KMS-11 (cell line): ENCODE data around the gene ADCY3.

Source experiments
- H2AFZ ChIP-seq: fragments of 200-600 bp; sonication (generic); 2 replicates; pipeline ENCODE4 v1.6.1; 2016; ENCODE audit warnings: antibody characterized with exemption, mixed run types, low read depth
- H3K27ac ChIP-seq: fragments of 200-600 bp; sonication (generic); 2 replicates; pipeline ENCODE4 v1.6.1; 2016; ENCODE audit warnings: mild to moderate bottlenecking, mixed run types
- H3K27me3 ChIP-seq: fragments of 200-600 bp; sonication (generic); 2 replicates; pipeline ENCODE4 v1.6.1; 2017; ENCODE audit warnings: mild to moderate bottlenecking, low read depth, mixed run types, moderate library complexity; ENCODE audit not compliant: insufficient read depth
- H3K36me3 ChIP-seq: fragments of 200-600 bp; sonication (generic); 2 replicates; pipeline ENCODE4 v1.6.1; 2017; ENCODE audit warnings: mild to moderate bottlenecking, mixed run types; ENCODE audit not compliant: insufficient read depth
- H3K4me1 ChIP-seq: fragments of 200-600 bp; sonication (generic); 2 replicates; pipeline ENCODE4 v1.6.1; 2016; ENCODE audit warnings: mild to moderate bottlenecking, low read depth, mixed run types; ENCODE audit not compliant: poor library complexity, severe bottlenecking
- H3K4me2 ChIP-seq: fragments of 200-600 bp; sonication (generic); 2 replicates; pipeline ENCODE4 v1.7.0; 2016; ENCODE audit warnings: mild to moderate bottlenecking, mixed run types
- H3K4me3 ChIP-seq: fragments of 200-600 bp; sonication (generic); IDR thresholded peaks from 2 replicates; pipeline ENCODE4 v1.6.1; 2017; ENCODE audit warnings: low read depth, low read length, mixed read lengths; ENCODE audit not compliant: insufficient read depth
- H3K79me2 ChIP-seq: fragments of 200-600 bp; sonication (generic); 2 replicates; pipeline ENCODE4 v1.6.1; 2016; ENCODE audit warnings: low read depth, mixed run types; ENCODE audit not compliant: insufficient read depth
- H3K9ac ChIP-seq: fragments of 200-600 bp; sonication (generic); 2 replicates; pipeline ENCODE4 v1.6.1; 2016; ENCODE audit warnings: mild to moderate bottlenecking, mixed run types
- H4K20me1 ChIP-seq: fragments of 200-600 bp; sonication (generic); 2 replicates; pipeline ENCODE4 v1.6.1; 2016; ENCODE audit warnings: mild to moderate bottlenecking, mixed run types; ENCODE audit not compliant: insufficient read depth
- TF ChIP-seq, protein P1 (sequence below): fragments of 200-600 bp; sonication (generic); conservative IDR thresholded peaks from 2 replicates; pipeline ENCODE4 v1.6.1; 2017; ENCODE audit warnings: low read depth, mild to moderate bottlenecking, antibody characterized with exemption, low read length, moderate library complexity, mixed read lengths

ADCY3 gene

DNA sequence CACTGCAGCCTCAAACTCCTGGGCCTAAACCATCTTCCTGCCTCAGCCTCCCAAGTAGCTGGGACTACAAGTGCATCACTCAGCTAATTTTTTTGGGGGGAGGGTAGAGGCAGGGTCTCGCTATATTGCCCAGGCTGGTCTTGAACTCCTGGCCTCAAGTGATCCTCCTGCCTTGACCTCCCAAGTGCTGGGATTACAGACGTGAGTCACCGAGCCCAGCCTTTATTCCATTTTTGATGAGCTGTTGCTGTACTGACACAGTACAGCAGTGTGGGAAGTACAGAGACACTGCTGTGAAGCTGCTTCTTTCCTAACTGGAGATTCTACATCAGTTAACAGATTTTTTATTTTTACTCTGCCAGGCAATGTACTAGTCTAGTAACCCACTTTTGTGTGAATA lies 145.7 kb downstream of the ADCY3 start:
- no peaks in the 10 kb centered on the region for H3K27me3 ChIP-seq
- no peaks in the 10 kb centered on the region for H4K20me1 ChIP-seq
- H2AFZ ChIP-seq, result no peak overlapping the region
- no peak overlapping the region for H3K9ac ChIP-seq
- H3K27ac ChIP-seq, result no peak overlapping the region
- no peaks in the 10 kb centered on the region for H3K36me3 ChIP-seq
- no peak overlapping the region for H3K4me3 ChIP-seq
- H3K79me2 ChIP-seq, result no peaks in the 10 kb centered on the region
- peaks cover 8% of the 10 kb centered on the region for H3K4me1 ChIP-seq
- TF ChIP-seq, protein P1, sequence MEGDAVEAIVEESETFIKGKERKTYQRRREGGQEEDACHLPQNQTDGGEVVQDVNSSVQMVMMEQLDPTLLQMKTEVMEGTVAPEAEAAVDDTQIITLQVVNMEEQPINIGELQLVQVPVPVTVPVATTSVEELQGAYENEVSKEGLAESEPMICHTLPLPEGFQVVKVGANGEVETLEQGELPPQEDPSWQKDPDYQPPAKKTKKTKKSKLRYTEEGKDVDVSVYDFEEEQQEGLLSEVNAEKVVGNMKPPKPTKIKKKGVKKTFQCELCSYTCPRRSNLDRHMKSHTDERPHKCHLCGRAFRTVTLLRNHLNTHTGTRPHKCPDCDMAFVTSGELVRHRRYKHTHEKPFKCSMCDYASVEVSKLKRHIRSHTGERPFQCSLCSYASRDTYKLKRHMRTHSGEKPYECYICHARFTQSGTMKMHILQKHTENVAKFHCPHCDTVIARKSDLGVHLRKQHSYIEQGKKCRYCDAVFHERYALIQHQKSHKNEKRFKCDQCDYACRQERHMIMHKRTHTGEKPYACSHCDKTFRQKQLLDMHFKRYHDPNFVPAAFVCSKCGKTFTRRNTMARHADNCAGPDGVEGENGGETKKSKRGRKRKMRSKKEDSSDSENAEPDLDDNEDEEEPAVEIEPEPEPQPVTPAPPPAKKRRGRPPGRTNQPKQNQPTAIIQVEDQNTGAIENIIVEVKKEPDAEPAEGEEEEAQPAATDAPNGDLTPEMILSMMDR, result no peak
- no peak overlapping the region for H3K4me2 ChIP-seq

DNA sequence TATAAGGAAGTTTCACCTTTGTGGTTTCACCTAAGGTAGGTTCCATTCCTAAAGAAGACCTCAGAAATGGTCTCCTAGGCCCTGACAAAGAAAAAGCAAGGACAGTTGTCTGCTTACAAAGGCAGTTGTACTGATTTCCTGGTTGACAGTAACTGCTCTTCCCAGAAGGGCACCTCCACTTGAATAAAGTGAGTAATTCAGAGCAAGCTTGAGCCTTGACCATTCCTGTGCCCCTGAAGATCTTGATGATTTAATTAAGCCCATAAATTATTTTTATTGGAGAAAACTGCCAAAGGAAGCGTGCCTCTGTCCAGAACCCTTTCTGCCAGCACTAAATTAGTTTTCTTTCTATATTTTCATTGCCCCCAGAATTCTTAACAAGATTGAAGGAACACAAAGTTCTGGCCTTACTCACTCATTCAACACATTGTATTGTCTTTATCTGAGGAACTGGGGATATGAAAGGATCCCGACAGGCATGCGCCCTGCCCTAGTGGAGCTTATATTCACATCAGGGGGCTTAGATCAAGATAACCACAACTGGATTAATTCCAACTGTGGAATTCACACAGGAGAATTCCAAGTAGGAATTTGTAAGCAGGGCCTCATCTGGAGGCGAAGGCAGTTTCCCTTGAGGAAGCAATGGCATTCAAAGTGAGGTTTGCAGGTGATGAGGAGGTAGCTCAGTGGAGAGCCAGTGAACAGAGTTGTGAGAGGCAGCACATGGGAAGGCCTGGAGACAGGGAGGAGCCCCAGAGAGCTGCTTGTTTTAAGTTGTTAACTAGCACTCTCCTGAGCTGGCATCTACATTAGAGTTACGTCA lies 148.1 kb downstream of the ADCY3 start:
- H3K4me3 ChIP-seq, result no peak overlapping the region
- no peaks in the 10 kb centered on the region for H4K20me1 ChIP-seq
- H2AFZ ChIP-seq, result no peak overlapping the region
- peaks cover 27% of the 10 kb centered on the region for H3K4me1 ChIP-seq
- H3K9ac ChIP-seq, result no peak overlapping the region
- H3K79me2 ChIP-seq, result no peaks in the 10 kb centered on the region
- H3K36me3 ChIP-seq, result no peaks in the 10 kb centered on the region
- H3K27ac ChIP-seq, result no peak overlapping the region
- H3K27me3 ChIP-seq, result no peaks in the 10 kb centered on the region
- H3K4me2 ChIP-seq, result no peak overlapping the region
- TF ChIP-seq, protein P1, result no peak

DNA sequence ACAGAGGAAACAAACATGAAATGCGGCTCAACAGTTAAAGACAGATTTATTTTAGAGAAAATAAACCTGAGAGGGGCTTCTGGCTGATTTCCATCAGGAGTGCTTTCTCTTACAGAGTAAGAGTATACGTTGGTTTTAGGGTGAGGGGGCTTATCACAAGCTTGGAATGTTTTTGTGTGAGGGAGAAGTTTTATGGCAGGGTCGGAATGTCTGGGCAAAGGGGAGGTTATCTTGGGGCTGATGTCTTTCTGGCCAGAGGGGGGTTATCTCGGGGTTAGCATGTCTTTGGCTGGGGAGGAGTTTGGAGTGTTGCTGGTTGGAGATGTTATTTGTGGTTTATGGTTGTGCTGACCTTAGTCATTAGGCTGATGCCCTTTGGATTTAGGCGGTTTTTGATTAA lies 149.0 kb downstream of the ADCY3 start:
- peaks cover 36% of the 10 kb centered on the region for H3K4me1 ChIP-seq
- TF ChIP-seq, protein P1, result no peak
- no peak overlapping the region for H3K27ac ChIP-seq
- H3K9ac ChIP-seq, result no peak overlapping the region
- no peaks in the 10 kb centered on the region for H3K27me3 ChIP-seq
- H2AFZ ChIP-seq, result no peak overlapping the region
- no peaks in the 10 kb centered on the region for H4K20me1 ChIP-seq
- H3K36me3 ChIP-seq, result no peaks in the 10 kb centered on the region
- no peak overlapping the region for H3K4me3 ChIP-seq
- H3K4me2 ChIP-seq, result no peak overlapping the region
- no peaks in the 10 kb centered on the region for H3K79me2 ChIP-seq
